GM21619 (cell line): ENCODE data around the gene TMEM138.

Source experiments
- ATAC-seq: cut with Tn5 transposase; IDR thresholded peaks from one replicate; pipeline ENCODE4 v1.9.1; 2021; ENCODE audit not compliant: unreplicated experiment

TMEM138 gene

GRCh38 chr11:61404641-61405040 lies 42.5 kb downstream of the TMEM138 start:
- no peak for ATAC-seq

DNA sequence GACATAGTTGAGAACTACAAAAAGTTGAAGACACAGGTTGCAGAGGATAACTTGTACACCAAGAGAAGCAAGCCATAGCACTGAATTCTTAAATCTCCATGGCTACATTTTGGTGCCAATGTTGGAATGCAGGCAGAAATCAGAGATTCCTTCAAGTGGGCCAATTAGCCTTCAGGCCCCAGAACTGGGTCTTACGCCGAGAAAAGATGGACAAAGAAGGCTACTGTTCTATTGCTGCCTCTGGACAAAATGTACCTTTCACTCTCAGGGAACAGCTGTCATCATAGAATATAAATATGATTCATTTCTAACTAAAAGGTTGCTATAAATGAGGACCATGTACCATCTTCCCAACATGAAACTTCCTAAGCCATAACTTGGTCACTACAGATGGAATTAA lies 43.9 kb downstream of the TMEM138 start:
- no peak for ATAC-seq

DNA sequence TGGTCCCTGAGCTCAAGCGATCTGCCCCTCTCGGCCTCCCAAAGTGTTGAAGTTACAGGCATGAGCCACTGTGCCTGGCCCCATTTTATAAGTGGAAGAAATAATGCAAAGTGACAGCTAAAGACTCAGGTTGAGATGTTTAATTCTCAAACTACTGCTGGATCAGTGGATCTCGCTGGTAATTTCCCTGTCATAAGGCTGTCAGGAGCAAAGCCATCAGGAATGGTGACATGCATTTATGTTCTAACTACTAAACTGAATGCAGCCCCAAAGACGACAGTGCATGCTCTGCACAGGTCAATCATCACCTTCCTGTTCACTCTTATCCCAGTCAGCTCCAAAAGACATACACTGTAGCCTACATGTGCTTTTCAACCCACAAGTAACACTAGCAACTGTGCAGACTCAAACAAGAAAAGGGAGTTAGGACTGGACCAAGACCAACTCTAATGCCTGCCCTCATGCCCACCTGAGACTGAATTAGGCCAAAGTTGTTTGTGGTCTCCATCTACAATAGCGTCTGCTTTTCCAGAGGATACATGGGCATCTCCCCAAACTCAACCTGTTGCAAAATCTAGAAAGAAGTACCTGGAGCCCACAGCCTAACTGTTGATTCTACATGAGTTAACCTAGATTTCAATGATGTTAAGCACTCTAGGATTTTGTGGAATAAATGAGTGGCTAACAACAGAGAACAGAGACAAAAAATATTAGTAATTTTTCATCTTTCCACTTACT lies 45.0 kb downstream of the TMEM138 start:
- ATAC-seq: no peak

- ATAC-seq: no peak
Measured at GRCh38 chr11:61411589-61411988, 49.4 kb downstream of the TMEM138 start.

GRCh38 chr11:61413496-61413895 lies 51.3 kb downstream of the TMEM138 start:
- ATAC-seq: no peak

DNA sequence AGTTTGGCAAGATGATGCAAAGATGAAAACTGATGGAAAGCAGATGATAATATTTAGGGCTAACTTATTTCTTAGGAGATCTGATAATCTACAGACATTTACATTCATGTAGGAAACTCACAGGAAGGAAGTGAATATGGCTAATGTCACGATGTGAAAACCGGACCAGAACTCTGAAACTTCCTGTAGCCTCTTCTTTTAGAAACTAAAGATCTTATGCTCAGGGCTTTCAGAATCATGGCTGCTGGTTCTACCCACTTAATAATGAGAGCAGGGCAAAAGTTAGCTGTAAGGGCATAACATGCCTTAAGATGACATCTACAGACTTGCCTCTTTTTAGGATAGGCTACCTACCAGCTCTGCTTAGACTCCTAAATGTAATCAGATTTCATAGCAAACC lies 52.4 kb downstream of the TMEM138 start:
- ATAC-seq: no peak

- ATAC-seq: no peak
Measured at GRCh38 chr11:61415381-61415780, 53.2 kb downstream of the TMEM138 start.

- no peak for ATAC-seq
Measured at GRCh38 chr11:61416941-61417340, 54.8 kb downstream of the TMEM138 start.

GRCh38 chr11:61417670-61418069 lies 55.5 kb downstream of the TMEM138 start:
- no peak for ATAC-seq

GRCh38 chr11:61418136-61418535 lies 56.0 kb downstream of the TMEM138 start:
- no peak for ATAC-seq
